ENCODE data around the gene NOX4. TPM values are rescaled to one million over a fixed set of nuclear protein-coding genes. Genes with fewer than 3 reads are reported as not detected.
"Not testable (repeated sequence)": the region's sequence is repeated elsewhere in the genome, so short reads cannot be mapped to it uniquely, and the experiment has no call there.

NOX4 gene
- total and polyA plus RNA-seq, 8 donors = 0.86 to 6.5 (median 3.9) TPM

DNA sequence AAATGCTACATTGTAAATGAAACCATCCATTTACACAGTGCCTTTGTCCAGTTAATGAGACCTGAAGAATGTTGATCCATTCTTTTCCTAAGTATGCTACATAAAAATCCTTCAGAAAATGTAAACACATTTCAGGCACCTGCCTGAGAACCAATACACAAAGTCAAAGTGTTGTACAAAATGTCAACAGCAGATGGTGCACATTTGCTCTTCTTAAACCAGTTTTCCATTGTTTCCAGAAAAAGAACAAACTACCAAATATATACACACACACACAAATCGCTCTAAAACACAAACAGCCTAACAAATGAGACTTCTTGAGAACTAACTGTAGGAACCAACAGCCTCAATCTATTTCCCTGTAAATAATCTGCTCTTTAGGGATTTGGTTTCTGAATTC lies 157.5 kb downstream of the NOX4 start:
- ATAC-seq (peak; percentile 60), DNase-seq (peak in 1 of 4 donors; percentile 7)
- H3K4me3 ChIP-seq; H3K27ac ChIP-seq; H3K27me3 ChIP-seq; H3K4me1 ChIP-seq; intact Hi-C loops (cut with DNase I); H3K9me3 ChIP-seq; H3K36me3 ChIP-seq: not testable (repeated sequence)
- TF ChIP-seq, protein P1, sequence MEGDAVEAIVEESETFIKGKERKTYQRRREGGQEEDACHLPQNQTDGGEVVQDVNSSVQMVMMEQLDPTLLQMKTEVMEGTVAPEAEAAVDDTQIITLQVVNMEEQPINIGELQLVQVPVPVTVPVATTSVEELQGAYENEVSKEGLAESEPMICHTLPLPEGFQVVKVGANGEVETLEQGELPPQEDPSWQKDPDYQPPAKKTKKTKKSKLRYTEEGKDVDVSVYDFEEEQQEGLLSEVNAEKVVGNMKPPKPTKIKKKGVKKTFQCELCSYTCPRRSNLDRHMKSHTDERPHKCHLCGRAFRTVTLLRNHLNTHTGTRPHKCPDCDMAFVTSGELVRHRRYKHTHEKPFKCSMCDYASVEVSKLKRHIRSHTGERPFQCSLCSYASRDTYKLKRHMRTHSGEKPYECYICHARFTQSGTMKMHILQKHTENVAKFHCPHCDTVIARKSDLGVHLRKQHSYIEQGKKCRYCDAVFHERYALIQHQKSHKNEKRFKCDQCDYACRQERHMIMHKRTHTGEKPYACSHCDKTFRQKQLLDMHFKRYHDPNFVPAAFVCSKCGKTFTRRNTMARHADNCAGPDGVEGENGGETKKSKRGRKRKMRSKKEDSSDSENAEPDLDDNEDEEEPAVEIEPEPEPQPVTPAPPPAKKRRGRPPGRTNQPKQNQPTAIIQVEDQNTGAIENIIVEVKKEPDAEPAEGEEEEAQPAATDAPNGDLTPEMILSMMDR (IDR thresholded peaks at IDR 0.05) = peak in 1 of 2 donors; percentile 13

GRCh38 chr11:89331940-89332339 lies 159.2 kb downstream of the NOX4 start:
- H3K9me3 ChIP-seq; H3K36me3 ChIP-seq; H3K4me1 ChIP-seq; H3K27ac ChIP-seq; H3K4me3 ChIP-seq; ATAC-seq; H3K27me3 ChIP-seq; intact Hi-C loops (cut with DNase I); DNase-seq: not testable (repeated sequence)

DNA sequence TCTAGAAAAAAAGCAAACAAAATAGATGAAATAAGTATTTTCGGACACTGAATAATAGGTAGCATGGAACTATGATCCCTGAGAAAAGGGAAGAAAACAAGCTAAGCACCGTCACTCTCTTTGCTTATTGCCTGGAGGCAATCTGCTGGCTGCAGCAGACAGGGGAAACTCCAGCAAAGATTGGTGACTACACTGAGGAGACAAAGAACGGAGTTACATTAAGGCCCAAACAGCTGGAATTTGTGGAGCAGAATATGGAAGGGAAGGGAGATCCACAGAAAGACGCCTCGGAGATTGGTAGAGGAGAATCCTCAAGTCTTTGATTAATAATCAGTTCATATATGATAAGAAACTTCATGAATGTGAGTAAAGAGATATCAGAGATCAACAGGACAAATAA lies 163.3 kb downstream of the NOX4 start:
- Histone ChIP-seq H3K27ac (no peak overlapping the region), H3K27me3 (no peaks in the 10 kb centered on the region), H3K36me3 (no peaks in the 10 kb centered on the region), H3K4me3 (no peak overlapping the region), H3K9me3 (no peaks in the 10 kb centered on the region), H3K4me1 (no peaks in the 10 kb centered on the region)
- DNase-seq = no peak
- TF ChIP-seq, protein P1 (IDR thresholded peaks at IDR 0.05) = no peak
- ATAC-seq = no peak
- intact Hi-C loops (cut with DNase I) = no loop called here

DNA sequence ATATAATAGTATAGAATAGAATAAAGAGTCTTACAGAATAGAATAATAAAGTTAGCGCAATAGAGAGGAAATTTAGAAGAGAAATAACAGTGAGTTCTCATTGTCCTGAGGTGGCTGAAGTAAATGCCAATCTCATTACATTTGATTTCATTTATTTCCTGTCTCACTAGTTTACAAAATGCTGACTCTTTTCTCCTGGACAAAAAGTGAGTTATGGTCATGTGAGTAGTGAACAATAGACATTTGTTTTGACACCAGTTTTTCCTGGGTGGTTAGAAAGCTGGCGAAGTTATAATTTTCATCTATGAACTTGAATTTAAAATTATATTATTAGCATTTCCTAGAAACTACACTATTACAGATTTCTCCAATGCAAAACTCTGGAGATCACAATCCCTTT lies 169.8 kb downstream of the NOX4 start:
- ATAC-seq = no peak
- Histone ChIP-seq H3K4me3 (no peak overlapping the region), H3K36me3 (no peaks in the 10 kb centered on the region), H3K9me3 (no peaks in the 10 kb centered on the region), H3K27ac (no peak overlapping the region), H3K27me3 (no peaks in the 10 kb centered on the region), H3K4me1 (no peaks in the 10 kb centered on the region)
- TF ChIP-seq, protein P1 (IDR thresholded peaks at IDR 0.05) = no peak
- intact Hi-C loops (cut with DNase I) = no loop called here
- DNase-seq = no peak

- DNase-seq; H3K9me3 ChIP-seq; H3K27ac ChIP-seq; H3K27me3 ChIP-seq; H3K4me1 ChIP-seq; H3K4me3 ChIP-seq; intact Hi-C loops (cut with DNase I); H3K36me3 ChIP-seq: not testable (repeated sequence)
- ATAC-seq = peak; percentile 50
Measured at GRCh38 chr11:89310607-89311006, 180.6 kb downstream of the NOX4 start.

DNA sequence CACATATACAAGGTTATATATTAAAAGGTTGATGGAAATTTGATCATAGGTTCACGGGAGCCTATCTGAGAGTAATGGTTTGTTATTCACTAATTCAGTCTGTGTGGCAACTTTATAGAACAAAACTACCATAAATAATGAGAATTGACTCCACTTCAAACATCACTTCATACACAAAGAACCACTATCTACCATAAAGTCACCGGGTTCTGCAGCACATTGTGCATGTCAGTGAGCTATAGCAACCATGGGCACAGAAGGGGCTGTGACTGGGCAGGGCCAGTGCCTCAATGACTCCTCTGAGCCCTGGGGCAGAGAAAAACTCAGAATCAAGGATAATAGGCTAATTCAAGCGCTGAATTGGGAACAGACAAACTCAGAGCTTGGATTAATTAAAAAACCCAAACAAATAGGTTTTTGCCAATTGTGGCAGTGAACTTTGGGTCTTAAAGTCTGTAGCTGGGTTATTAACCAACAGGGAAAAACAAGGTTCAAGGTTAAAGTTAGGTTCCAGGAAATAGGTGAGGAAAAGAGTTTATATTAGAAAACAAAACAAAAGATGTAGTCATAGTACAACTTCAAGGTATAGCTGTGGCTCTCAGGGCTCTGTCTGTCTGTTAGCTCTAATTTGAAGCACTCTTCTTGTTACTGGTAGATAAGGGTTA lies 181.7 kb downstream of the NOX4 start:
- H3K9me3 ChIP-seq; H3K27me3 ChIP-seq; H3K4me3 ChIP-seq; H3K27ac ChIP-seq; intact Hi-C loops (cut with DNase I); H3K36me3 ChIP-seq; DNase-seq; H3K4me1 ChIP-seq; ATAC-seq: not testable (repeated sequence)

GRCh38 chr11:89308272-89308671 lies 182.9 kb downstream of the NOX4 start:
- H3K27ac ChIP-seq; H3K27me3 ChIP-seq; DNase-seq; H3K4me1 ChIP-seq; intact Hi-C loops (cut with DNase I); H3K9me3 ChIP-seq; H3K36me3 ChIP-seq; ATAC-seq; H3K4me3 ChIP-seq: not testable (repeated sequence)

DNA sequence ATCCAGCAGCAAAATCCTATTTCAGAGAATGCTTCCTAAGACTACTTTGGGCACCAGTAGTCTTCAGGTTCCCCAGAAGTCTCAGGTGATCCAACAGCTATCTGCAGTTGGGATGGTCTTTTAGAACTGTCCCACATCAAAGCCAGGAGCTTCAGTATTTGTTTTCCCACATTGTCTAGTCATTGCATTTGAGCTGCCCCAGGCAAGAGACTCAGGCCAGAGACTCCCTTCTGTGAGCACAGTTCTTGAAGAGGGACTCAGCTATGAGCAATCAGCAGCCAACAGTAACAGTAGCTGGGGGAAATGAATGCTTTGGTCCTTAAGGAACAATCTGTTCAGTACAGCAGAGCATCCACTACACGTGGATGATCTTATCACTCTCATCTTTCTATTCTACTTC lies 188.1 kb downstream of the NOX4 start:
- intact Hi-C loops (cut with DNase I); H3K27me3 ChIP-seq; ATAC-seq; H3K4me1 ChIP-seq; H3K27ac ChIP-seq; H3K4me3 ChIP-seq; H3K36me3 ChIP-seq; H3K9me3 ChIP-seq; DNase-seq: not testable (repeated sequence)

- H3K9me3 ChIP-seq; intact Hi-C loops (cut with DNase I); H3K36me3 ChIP-seq; H3K27me3 ChIP-seq; ATAC-seq; H3K4me1 ChIP-seq; H3K27ac ChIP-seq; H3K4me3 ChIP-seq: not testable (repeated sequence)
- DNase-seq = peak in 1 of 4 donors; percentile 19
Measured at GRCh38 chr11:89295023-89295422, 196.2 kb downstream of the NOX4 start.

Measured in left lung (tissue), 10 donors.